GM18861 (cell line): ENCODE results near the gene ZNF423.

Experiments used
- ATAC-seq: cut with Tn5 transposase; IDR thresholded peaks from one replicate; pipeline ENCODE4 v1.9.1; 2021; ENCODE audit not compliant: unreplicated experiment

ZNF423 gene

GRCh38 chr16:49756775-49757558 lies 98.9 kb downstream of the ZNF423 start:
- no peak for ATAC-seq

- ATAC-seq = no peak
These were observed 100.0 kb downstream of the ZNF423 start for GRCh38 chr16:49755716-49756505.

GRCh38 chr16:49755313-49755620 lies 100.6 kb downstream of the ZNF423 start:
- no peak for ATAC-seq

- ATAC-seq = no peak
These were observed 101.2 kb downstream of the ZNF423 start for GRCh38 chr16:49754495-49755312.

DNA sequence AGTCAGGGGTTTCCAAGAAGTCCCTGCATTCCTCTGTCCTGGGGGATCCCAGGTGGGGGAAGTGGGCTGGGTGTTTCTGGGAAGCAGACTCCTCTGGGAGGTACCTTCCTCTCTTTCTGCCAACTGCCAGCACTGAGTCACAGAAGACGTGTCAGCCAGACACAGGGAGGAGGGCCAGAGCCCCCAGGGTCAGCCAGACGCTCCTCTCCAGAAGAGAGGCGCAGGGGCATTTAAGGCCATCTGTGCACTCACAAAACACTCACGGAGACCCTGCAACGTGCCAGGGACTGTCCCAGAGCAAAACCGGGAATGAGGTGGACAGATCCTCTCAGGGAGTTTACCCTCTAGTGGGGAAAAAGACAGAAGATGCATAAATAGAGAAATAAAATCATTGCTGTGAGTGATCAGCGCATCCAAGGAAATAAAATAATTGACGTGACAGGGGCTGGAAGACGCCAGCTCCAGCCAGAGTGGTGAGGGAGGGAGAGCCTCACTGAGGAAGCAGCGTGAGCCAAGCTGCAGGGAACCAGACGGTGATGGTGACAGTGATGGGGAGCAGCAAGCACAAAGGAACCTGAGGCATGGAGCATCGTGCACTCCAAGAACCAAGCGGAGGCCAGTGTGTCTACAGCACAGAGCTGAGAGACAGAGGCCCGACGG lies 105.4 kb downstream of the ZNF423 start:
- no peak for ATAC-seq

- no peak for ATAC-seq
These were observed 106.1 kb downstream of the ZNF423 start for GRCh38 chr16:49749816-49750215.

DNA sequence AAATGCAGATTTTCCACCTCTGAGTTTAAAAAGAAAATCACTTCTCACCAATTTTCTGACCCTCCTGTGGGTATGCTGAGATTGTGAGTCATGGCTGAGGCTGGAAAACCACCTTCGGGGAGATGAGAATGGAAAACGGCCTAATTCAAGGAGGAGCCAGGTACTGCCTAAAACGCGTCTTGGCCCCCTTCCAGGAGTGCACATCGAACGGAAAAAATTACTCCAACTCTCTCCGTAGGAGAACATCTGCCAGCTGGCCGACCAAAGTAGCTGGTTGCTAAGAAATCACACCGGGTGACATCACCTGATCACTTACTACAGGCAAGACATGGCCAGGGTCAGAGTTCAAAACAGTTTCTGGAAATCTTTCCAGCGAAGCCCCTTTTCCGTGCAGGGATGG lies 107.6 kb downstream of the ZNF423 start:
- no peak for ATAC-seq

- no peak for ATAC-seq
These were observed 108.3 kb downstream of the ZNF423 start for GRCh38 chr16:49747654-49748053.

DNA sequence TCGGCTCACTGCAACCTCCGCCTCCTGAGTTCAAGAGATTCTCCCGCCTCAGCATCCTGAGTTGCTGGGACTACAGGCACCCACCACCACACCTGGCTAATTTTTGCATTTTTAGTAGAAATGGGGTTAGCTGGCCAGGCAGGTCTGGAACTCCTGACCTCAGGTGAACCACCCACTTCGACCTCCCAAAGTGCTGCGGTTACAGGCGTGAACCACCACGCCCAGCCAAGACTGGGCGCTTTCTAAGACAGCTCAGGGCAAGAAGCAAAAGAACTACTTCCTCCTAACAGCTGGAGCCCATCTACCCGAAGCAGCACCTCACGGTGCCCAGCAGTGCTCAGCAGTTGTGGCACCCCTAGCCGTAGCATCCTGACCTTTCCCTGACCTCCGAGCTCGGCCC lies 109.4 kb downstream of the ZNF423 start:
- ATAC-seq = no peak

GRCh38 chr16:49745311-49745747 lies 110.6 kb downstream of the ZNF423 start:
- ATAC-seq = no peak

DNA sequence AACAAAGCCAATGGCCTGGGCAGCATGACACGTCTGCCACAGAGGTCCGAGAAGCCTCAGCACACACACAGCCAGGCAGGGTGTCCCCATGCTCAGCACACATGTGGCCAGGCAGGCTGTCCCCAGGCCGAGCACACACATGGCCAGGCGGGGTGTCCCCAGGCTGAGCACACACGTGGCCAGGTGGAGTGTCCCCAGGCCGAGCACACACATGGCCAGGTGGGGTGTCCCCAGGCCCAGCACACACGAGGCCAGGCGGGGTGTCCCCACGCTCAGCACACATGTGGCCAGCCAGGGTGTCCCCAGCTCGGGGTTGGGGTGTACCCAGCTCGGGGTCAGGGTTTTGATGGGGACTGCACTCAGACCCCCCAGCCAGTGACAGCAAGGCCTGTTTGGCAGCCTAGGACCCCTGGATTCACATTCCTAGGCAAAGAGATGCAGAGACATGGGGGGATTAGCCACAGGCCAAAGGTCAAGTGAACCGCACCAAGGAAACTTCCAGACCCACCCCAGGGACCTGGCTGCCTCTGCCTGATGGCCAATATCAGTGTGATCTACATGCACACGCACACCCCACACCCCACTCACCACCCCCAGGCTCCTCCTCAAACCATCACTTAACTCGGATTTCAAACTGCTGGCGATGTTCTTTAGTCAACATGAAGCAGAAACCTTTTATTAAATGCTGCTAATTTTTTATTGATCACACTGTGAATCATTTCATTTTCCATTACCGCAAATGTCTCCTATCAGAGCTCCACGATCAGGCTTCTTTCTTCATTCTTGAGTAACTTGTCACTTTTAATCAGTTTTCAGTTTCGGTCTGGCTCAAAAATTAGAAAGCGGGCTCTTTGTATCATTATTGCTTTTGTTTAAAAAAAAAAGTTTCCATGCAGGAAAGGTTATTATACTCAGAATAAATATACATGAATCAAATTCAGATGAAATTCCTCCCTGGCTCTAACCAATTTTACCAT lies 111.4 kb downstream of the ZNF423 start:
- ATAC-seq = no peak

DNA sequence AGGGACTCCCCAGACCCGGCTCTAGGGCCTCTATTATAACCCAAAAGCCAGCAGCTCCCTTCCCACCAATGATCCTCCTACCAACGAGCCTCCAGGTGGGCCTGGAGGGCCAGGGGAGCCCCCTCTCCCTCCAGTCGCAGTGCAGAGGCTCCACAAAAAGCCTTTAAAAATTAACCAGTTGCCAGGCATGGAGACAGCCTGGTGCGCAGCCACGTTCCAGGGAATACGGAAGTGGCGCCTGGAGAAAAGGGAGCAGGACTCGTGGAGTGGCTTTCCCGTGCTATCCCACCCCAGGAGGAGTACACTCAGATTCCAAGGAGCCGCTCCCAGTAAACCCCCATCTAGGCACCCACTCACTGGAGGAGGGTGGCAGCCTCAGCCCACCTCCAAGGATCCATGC lies 112.3 kb downstream of the ZNF423 start:
- no peak for ATAC-seq

DNA sequence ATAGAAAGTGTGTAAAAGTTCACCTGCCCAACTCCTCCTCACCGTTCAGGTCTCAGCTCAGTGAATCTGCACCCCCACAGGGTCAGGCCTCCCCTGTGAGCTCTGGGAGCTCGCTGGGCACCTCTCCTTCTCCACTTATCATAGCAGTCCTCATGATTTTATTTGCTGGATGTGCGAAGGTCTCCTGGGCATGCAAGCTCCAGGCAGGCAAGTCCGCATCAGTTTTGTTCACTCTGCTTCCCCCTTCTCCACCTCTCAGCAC lies 112.8 kb downstream of the ZNF423 start:
- no peak for ATAC-seq

DNA sequence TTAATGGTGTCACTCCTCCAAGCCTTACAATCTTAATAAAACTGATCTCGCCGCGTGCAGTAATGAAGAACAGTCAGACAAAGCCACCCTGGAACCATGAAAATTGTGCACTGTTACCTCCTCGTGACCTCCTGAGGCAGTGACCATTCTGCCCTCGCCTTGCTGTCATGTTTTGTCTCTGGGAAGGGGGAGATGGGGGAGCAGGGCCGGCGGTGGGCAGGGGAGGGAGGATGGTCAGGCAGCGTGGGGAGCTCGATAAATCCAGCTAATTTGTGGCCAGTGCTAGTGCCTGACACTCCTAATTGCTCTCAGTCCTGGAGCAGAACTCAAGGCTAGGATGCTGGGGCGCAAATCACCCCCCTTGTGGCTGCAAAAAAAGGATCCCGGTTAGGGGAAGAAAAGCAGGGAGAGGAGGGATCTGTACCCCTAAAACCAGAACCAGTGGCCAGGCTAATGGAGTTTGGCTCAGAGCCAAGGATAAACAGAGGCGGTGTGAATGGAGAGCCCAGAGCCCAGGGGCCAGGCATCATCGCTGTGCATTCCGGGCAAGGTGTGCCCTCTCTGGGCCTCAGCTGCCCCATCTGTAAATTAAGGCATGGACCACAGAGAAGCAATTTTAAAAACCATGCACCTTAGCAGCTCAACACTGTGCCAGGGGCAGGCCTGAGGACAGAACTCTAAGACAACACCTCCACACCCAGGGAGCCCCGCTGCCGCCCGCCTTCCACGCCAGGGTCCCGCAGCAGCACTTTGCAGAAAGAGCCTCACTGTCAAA lies 113.3 kb downstream of the ZNF423 start:
- no peak for ATAC-seq

- ATAC-seq = no peak
These were observed 115.7 kb downstream of the ZNF423 start for GRCh38 chr16:49740256-49740655.

GRCh38 chr16:49739381-49739780 lies 116.5 kb downstream of the ZNF423 start:
- ATAC-seq = no peak

DNA sequence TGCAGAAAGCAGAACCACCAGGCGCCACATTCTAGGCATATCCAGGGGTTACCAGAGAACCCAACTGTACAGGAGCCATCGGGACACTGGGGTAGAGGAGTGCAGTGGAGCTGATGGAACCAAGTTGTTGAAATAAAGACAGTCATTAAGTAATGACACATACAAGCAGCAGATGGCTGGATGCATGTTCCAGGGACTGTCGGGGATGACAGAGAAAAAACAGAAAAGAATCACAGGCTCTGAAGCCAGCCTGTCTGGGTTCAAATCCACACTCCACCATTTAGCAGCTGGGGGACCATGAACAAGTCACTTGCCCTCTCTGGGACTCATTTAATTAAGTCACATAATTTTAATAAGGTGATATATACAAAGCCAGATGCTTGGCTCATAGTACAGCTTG lies 117.1 kb downstream of the ZNF423 start:
- ATAC-seq = no peak

GRCh38 chr16:49738001-49738400 lies 117.9 kb downstream of the ZNF423 start:
- no peak for ATAC-seq

- ATAC-seq = no peak
These were observed 118.4 kb downstream of the ZNF423 start for GRCh38 chr16:49737541-49737940.
